ENCODE data around the gene SPATA7. TPM values are rescaled to one million over a fixed set of nuclear protein-coding genes. Genes with fewer than 3 reads are reported as not detected.
A peak's percentile ranks its signal among the peaks of the same experiment; 100 is the strongest.

SPATA7 gene
- total and polyA plus RNA-seq, 8 donors, result 0.58 to 30.3 (median 20.3) TPM

GRCh38 chr14:88420187-88420586 lies 34.7 kb downstream of the SPATA7 start:
- no peak for TF ChIP-seq EP300 (IDR thresholded peaks at IDR 0.05)
- no peak for TF ChIP-seq POLR2AphosphoS5 (IDR thresholded peaks at IDR 0.05)
- TF ChIP-seq POLR2A (IDR thresholded peaks at IDR 0.05), result no peak
- no peak for TF ChIP-seq CTCF (IDR thresholded peaks at IDR 0.05)
- Histone ChIP-seq H3K36me3 (peaks cover 14 to 39% (median 33%) of the 10 kb centered on the region in 4 donors), H3K9me3 (peaks cover 0 to 20% (median 10%) of the 10 kb centered on the region in 4 donors), H3K4me1 (peaks cover 0 to 14% (median 11%) of the 10 kb centered on the region in 4 donors), H3K27ac (no peak overlapping the region), H3K4me3 (no peak overlapping the region), H3K27me3 (no peaks in the 10 kb centered on the region)
- DNase-seq, result no peak
- intact Hi-C loops (cut with DNase I; ENCODE audit: low total_unique reads), result no loop called here
- WGBS, 5 donors, result 34 to 71% (median 42%) methylated on average over 3 of the region's 3 CpGs

GRCh38 chr14:88421286-88421685 lies 35.8 kb downstream of the SPATA7 start:
- peak in 1 of 2 donors; percentile 9 for DNase-seq
- Histone ChIP-seq H3K4me1 (peaks cover 0 to 14% (median 11%) of the 10 kb centered on the region in 4 donors), H3K27ac (no peak overlapping the region), H3K9me3 (peaks cover 0 to 20% (median 7%) of the 10 kb centered on the region in 4 donors), H3K4me3 (no peak overlapping the region), H3K27me3 (no peaks in the 10 kb centered on the region), H3K36me3 (peaks cover 9 to 32% (median 26%) of the 10 kb centered on the region in 4 donors)
- WGBS, 5 donors, result 74 to 95% (median 90%) methylated on average over 4 of the region's 4 CpGs
- TF ChIP-seq CTCF (IDR thresholded peaks at IDR 0.05) (no peak), POLR2AphosphoS5 (IDR thresholded peaks at IDR 0.05) (peak in 1 of 3 donors; percentile 69)
- intact Hi-C loops (cut with DNase I; ENCODE audit: low total_unique reads), result no loop called here

GRCh38 chr14:88422047-88422446 lies 36.6 kb downstream of the SPATA7 start:
- no peak for TF ChIP-seq POLR2AphosphoS5 (IDR thresholded peaks at IDR 0.05)
- TF ChIP-seq CTCF (IDR thresholded peaks at IDR 0.05), result no peak
- no peak for TF ChIP-seq EP300 (IDR thresholded peaks at IDR 0.05)
- H3K4me3 ChIP-seq, result no peak overlapping the region
- intact Hi-C loops (cut with DNase I; ENCODE audit: low total_unique reads), result no loop called here
- no peaks in the 10 kb centered on the region for H3K27me3 ChIP-seq
- DNase-seq, result no peak
- H3K4me1 ChIP-seq, result peaks cover 0 to 19% (median 11%) of the 10 kb centered on the region in 4 donors
- peaks cover 5 to 31% (median 21%) of the 10 kb centered on the region in 4 donors for H3K36me3 ChIP-seq
- no peak overlapping the region for H3K27ac ChIP-seq
- peaks cover 0 to 15% (median 7%) of the 10 kb centered on the region in 4 donors for H3K9me3 ChIP-seq

- Histone ChIP-seq H3K36me3 (peaks cover 0 to 22% (median 10%) of the 10 kb centered on the region in 4 donors), H3K4me3 (no peak overlapping the region), H3K27me3 (no peaks in the 10 kb centered on the region), H3K4me1 (peaks cover 0 to 19% (median 11%) of the 10 kb centered on the region in 4 donors), H3K9me3 (peaks cover 0 to 6% (median 2%) of the 10 kb centered on the region in 4 donors), H3K27ac (no peak overlapping the region)
- intact Hi-C loops (cut with DNase I; ENCODE audit: low total_unique reads), result no loop called here
- TF ChIP-seq POLR2A (IDR thresholded peaks at IDR 0.05) (no peak), POLR2AphosphoS5 (IDR thresholded peaks at IDR 0.05) (peak in 1 of 3 donors; percentile 10)
- WGBS, 5 donors, result 69 to 81% (median 76%) methylated on average over 3 of the region's 3 CpGs
- DNase-seq, result no peak
These were observed 37.6 kb downstream of the SPATA7 start for GRCh38 chr14:88422919-88423650.

GRCh38 chr14:88424573-88424972 lies 39.1 kb downstream of the SPATA7 start:
- peaks cover 0 to 15% (median 4%) of the 10 kb centered on the region in 4 donors for H3K36me3 ChIP-seq
- no peak for DNase-seq
- intact Hi-C loops (cut with DNase I; ENCODE audit: low total_unique reads), result no loop called here
- peaks cover 0 to 17% (median 10%) of the 10 kb centered on the region in 4 donors for H3K4me1 ChIP-seq
- H3K4me3 ChIP-seq, result no peak overlapping the region
- H3K27me3 ChIP-seq, result no peaks in the 10 kb centered on the region
- TF ChIP-seq POLR2AphosphoS5 (IDR thresholded peaks at IDR 0.05), result no peak
- TF ChIP-seq POLR2A (IDR thresholded peaks at IDR 0.05), result no peak
- TF ChIP-seq CTCF (IDR thresholded peaks at IDR 0.05), result no peak
- no peak for TF ChIP-seq EP300 (IDR thresholded peaks at IDR 0.05)
- no peaks in the 10 kb centered on the region for H3K9me3 ChIP-seq
- no peak overlapping the region for H3K27ac ChIP-seq

All from stomach (tissue), 9 donors.